HepG2 (cell line): ENCODE measurements around the gene MAPK8IP1. TPM values are rescaled to one million over a fixed set of nuclear protein-coding genes. Genes with fewer than 3 reads are reported as not detected.
A peak's percentile ranks its signal among the peaks of the same experiment; 100 is the strongest.

Source experiments
- ATAC-seq: fragments of 200-7000 bp; cut with Tn5 transposase; 3 replicates; pipeline ENCODE4 v1.9.1; 2020; ENCODE audit warnings: mild to moderate bottlenecking, moderate library complexity
- BruUV-seq: library from RNA; stranded (reverse); fragments of 400-500 nt; replicated peaks from 2 replicates; lab custom pipeline; 2021; lab: Mats Ljungman, UMichigan
- CTCF ChIA-PET: fragments of 300-600 bp; formaldehyde crosslinking; extraction: SDS; loops from one replicate; lab custom pipeline; 2021; ENCODE audit warnings: low total read pairs, inconsistent platforms, low intra/inter-chr PET ratio; lab: Yijun Ruan, JAX
- POLR2A ChIA-PET: fragments of 350-600 bp; sonication (Branson Sonifier 250); formaldehyde crosslinking; loops from one replicate; lab custom pipeline; 2020; ENCODE audit warnings: antibody characterized with exemption, inconsistent platforms; lab: Yijun Ruan, JAX
- DNase-seq: peaks from one replicate; pipeline ENCODE4 v3.0.0-alpha.2; 2015; ENCODE audit warnings: low spot score
- FAIRE-seq: peaks from 3 replicates; lab custom pipeline; 2011; peaks lifted over from hg19 to GRCh38; lab: Jason Lieb, UNC
- H2AFZ ChIP-seq: one replicate; pipeline ENCODE4 v1.6.1; 2011; ENCODE audit warnings: low read length, inconsistent platforms
- H3K27ac ChIP-seq: fragments of 300-600 bp; 3 replicates; pipeline ENCODE4 v1.8.0; 2011; ENCODE audit warnings: mixed run types, mild to moderate bottlenecking, mixed read lengths, low read length, inconsistent platforms; ENCODE audit not compliant: insufficient read depth; ENCODE audit errors: extremely low read length
- H3K27me3 ChIP-seq, 2 experiments: fragments of 200-600 bp in 1 of 2; 2 replicates in 1 of 2; 3 replicates in 1 of 2; pipeline versions ENCODE4 v1.6.0 to v1.8.0; 2011; ENCODE audit warnings: low read length in 2 of 2, mild to moderate bottlenecking in 2 of 2, moderate library complexity in 2 of 2, inconsistent platforms in 1 of 2; ENCODE audit not compliant: insufficient read depth in 2 of 2, control insufficient read depth in 1 of 2
- H3K36me3 ChIP-seq, 2 experiments: fragments of 200-600 bp in 1 of 2; replicated peaks in 1 of 2; 2 replicates in 1 of 2; 3 replicates in 1 of 2; pipeline versions ENCODE4 v1.5.1 to v1.8.0; 2011; ENCODE audit warnings: low read length in 2 of 2, inconsistent platforms in 1 of 2; ENCODE audit not compliant: insufficient read depth in 2 of 2, control insufficient read depth in 1 of 2
- H3K4me1 ChIP-seq: 2 replicates; pipeline ENCODE4 v1.5.1; 2012; ENCODE audit warnings: low read length, inconsistent platforms; ENCODE audit not compliant: insufficient read depth
- H3K4me2 ChIP-seq: 2 replicates; pipeline ENCODE4 v1.6.0; 2011; ENCODE audit warnings: low read depth, low read length, inconsistent platforms
- H3K4me3 ChIP-seq, 3 experiments: fragments of 200-600 bp in 1 of 3; sonication (generic), shearing (Covaris generic) in 1 of 3; replicated peaks in 1 of 3; 2 replicates each; pipeline ENCODE4 v1.5.1; 2011 to 2016; ENCODE audit warnings: low read length in 3 of 3, inconsistent platforms in 2 of 3, low read depth in 2 of 3, mild to moderate bottlenecking in 2 of 3, control low read depth in 1 of 3, mixed read lengths in 1 of 3; ENCODE audit not compliant: insufficient read depth in 1 of 3
- H3K79me2 ChIP-seq: one replicate; pipeline ENCODE4 v1.6.1; 2011; ENCODE audit warnings: low read length, inconsistent platforms; ENCODE audit not compliant: insufficient read depth
- H3K9ac ChIP-seq: 2 replicates; pipeline ENCODE4 v1.6.0; 2011; ENCODE audit warnings: mild to moderate bottlenecking, low read depth, low read length, inconsistent platforms; ENCODE audit not compliant: insufficient read depth
- H3K9me3 ChIP-seq: 2 replicates; pipeline ENCODE4 v1.5.1; 2012; ENCODE audit warnings: mild to moderate bottlenecking, low read length
- H4K20me1 ChIP-seq: 2 replicates; pipeline ENCODE4 v1.6.0; 2011; ENCODE audit warnings: inconsistent platforms, mild to moderate bottlenecking, low read length, moderate library complexity; ENCODE audit not compliant: insufficient read depth
- ZFP82 ChIP-seq: sonication (generic); formaldehyde crosslinking; IDR thresholded peaks from 2 replicates; pipeline ENCODE4 v1.5.1; 2020; ENCODE audit warnings: mild to moderate bottlenecking, missing genetic modification reagents, borderline replicate concordance
- ZNF10 ChIP-seq: sonication (generic); formaldehyde crosslinking; IDR thresholded peaks from 2 replicates; pipeline ENCODE4 v1.4.0; 2020; ENCODE audit warnings: mild to moderate bottlenecking, low read depth, missing genetic modification reagents, borderline replicate concordance
- ZNF773 ChIP-seq: sonication (generic); formaldehyde crosslinking; IDR thresholded peaks from 2 replicates; pipeline ENCODE4 v1.4.0; 2020; ENCODE audit warnings: missing genetic modification reagents, borderline replicate concordance
- whole genome bisulfite sequencing: methylation state at CpG from one replicate; pipeline ENCODE4 v1.1.6; 2017; ENCODE audit warnings: low lambda C conversion rate; 5-methylcytosine and 5-hydroxymethylcytosine counted together
- in situ Hi-C: cut with HindIII; loops from 2 replicates; pipeline ENCODE4 v1.10.0; 2017; ENCODE audit warnings: low pct_unique_long_range_greater_than_20kb; ENCODE audit not compliant: extremely low pct_ligation_motif_present
- intact Hi-C: fragments of 100-400 bp; cut with micrococcal nuclease; formaldehyde crosslinking; loops from one replicate; pipeline ENCODE4 v1.10.0; 2022; ENCODE audit not compliant: unreplicated experiment
- polyA plus RNA-seq, 8 experiments: library from polyadenylated mRNA; depleted of rRNA in 3 of 8; stranded (reverse) in 7 of 8; unstranded in 1 of 8; fragments of >200 nt; fragmentation: Illumina TruSeq in 4 of 8; extraction: Trizol in 4 of 8; gene quantifications; 2 replicates each; pipeline versions ENCODE4 v1.2.1 to v1.2.3, GENCODE V29; 2011 to 2016; ENCODE audit warnings: low read depth in 4 of 8, missing spikeins in 1 of 8, mixed read lengths in 1 of 8; ENCODE audit not compliant: insufficient read depth in 1 of 8
- total RNA-seq, 5 experiments: library from RNA; depleted of rRNA; stranded (reverse); fragments of >200 nt; fragmentation: Illumina TruSeq; extraction: Trizol; gene quantifications; 2 replicates each; pipeline ENCODE4 v1.2.3, GENCODE V29; 2016; ENCODE audit warnings: low read depth in 1 of 5

The MAPK8IP1 gene
- total and polyA plus RNA-seq, 2 of the 13 experiments (the other 11 are each of a cell fraction or from before 2014, with no cell fraction given): 2.2 to 4.2 TPM

GRCh38 chr11:45933131-45933831 is 47.8 kb downstream of the MAPK8IP1 start (continued):
- TF ChIP-seq ZNF10 (CRISPR knock-in tag): no peak

DNA sequence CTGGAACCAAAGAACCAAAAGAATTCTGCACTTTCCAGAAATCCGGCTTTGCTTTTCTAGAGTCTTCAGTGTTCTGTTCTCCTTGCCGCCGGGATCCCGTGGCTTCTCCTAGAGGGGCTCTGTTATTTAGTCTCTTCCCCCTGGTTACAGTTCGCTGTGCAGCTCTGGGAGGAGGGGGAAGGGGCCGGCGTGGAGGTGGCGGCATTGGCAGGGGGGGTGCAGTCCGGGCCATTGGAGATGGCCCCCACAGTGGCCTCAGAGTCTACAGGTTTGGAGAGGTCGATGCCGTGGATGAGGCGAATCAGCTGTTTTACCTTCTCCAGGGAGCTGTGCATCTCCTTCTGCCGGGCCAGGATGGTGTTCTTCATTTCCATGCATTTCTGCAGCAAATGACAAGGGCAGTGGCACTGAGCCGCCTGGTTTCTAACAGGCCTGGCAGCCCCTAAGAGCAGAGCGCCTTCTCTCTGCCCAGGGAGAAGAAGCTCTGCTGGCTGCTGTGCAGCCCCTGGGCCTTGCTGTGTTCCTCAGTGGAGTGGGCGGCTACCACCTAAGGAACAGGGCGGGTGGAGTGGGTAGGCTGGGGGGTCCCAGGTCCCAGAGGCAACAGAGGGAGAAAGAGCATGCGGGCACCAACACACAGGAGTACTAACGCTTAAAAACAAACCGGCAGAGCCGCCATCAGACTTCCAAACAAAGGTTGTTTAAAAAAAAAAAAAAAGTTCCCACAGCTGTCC is 48.6 kb downstream of the MAPK8IP1 start:
- ChIA-PET POLR2A (no interaction called here), CTCF (no interaction called here)
- 96% methylated on average over 18 of the region's 21 CpGs for WGBS
- H3K9me3 ChIP-seq: no peaks in the 10 kb centered on the region
- H3K27me3 ChIP-seq: no peaks in the 10 kb centered on the region
- H3K36me3 ChIP-seq: peaks cover 9 to 34% of the 10 kb centered on the region in 2 experiments; a peak in 4 of 5 replicates
- intact Hi-C loops: no loop called here
- no peaks in the 10 kb centered on the region for H4K20me1 ChIP-seq
- in situ Hi-C loops: no loop called here
- peaks cover 23% of the 10 kb centered on the region for H3K4me1 ChIP-seq
- FAIRE-seq: no peak
- no peak for DNase-seq
- no peak overlapping the region for H3K9ac ChIP-seq
- peak overlapping the region; percentile 42 for H3K27ac ChIP-seq
- TF ChIP-seq ZFP82 (CRISPR knock-in tag): no peak
- no peak for TF ChIP-seq ZNF773 (CRISPR knock-in tag)
- TF ChIP-seq, all 625 proteins: peak for 0
- no TSS peak for BruUV-seq
- no peaks in the 10 kb centered on the region for H3K79me2 ChIP-seq
- no peak overlapping the region for H3K4me3 ChIP-seq
- ATAC-seq: no peak; the same call in 2 of the 3 replicates
- no peak overlapping the region for H2AFZ ChIP-seq
- H3K4me2 ChIP-seq: no peak overlapping the region
